ENCODE measurements around the gene SPSB2.
"Not testable (repeated sequence)": the region's sequence is repeated elsewhere in the genome, so short reads cannot be mapped to it uniquely, and the experiment has no call there.

DNA sequence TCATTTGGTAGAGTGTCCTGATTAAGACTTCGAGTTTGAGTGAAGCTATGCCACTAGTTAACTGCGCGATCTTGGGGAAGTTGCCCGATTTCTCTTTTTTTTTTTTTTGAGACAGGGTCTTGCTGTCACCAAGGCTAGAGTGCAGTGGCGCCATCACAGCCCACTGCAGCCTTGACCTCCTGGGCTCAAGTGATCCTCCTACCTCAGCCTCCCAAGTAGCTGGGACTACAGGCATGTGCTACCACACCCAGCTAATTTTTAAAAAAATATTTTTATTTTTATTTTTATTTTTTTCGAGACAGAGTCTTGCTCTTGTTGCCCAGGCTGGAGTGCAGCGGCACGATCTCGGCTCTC is 889 bp upstream of the SPSB2 start:
- TF ChIP-seq POLR2A (IDR thresholded peaks at IDR 0.05; ENCODE audit: low read length); GATA1 (IDR thresholded peaks at IDR 0.05; ENCODE audit: low read depth, low read length): not testable (repeated sequence)
